ENCODE measurements around the gene SAP25. TPM values are rescaled to one million over a fixed set of nuclear protein-coding genes. Genes with fewer than 3 reads are reported as not detected.

The SAP25 gene
- total and polyA plus RNA-seq, 8 donors: 4.5 to 11.4 (median 7.9) TPM

- Histone ChIP-seq H3K4me3 (no peak overlapping the region), H3K36me3 (peaks cover 0 to 29% of the 10 kb centered on the region in 2 donors), H3K4me1 (peaks cover 0 to 12% of the 10 kb centered on the region in 2 donors), H3K27ac (no peak overlapping the region), H3K9me3 (no peaks in the 10 kb centered on the region), H3K27me3 (no peaks in the 10 kb centered on the region)
- DNase-seq: peak in 1 of 4 donors; percentile 61
- intact Hi-C loops (cut with DNase I): no loop called here
- ATAC-seq: no peak
- TF ChIP-seq CTCF (IDR thresholded peaks at IDR 0.05): no peak
Measured at GRCh38 chr7:100562195-100563099, 11.3 kb downstream of the SAP25 start.

- TF ChIP-seq CTCF (IDR thresholded peaks at IDR 0.05): no peak
- H3K36me3 ChIP-seq: peaks cover 0 to 34% of the 10 kb centered on the region in 2 donors
- H3K27me3 ChIP-seq: no peaks in the 10 kb centered on the region
- no peak overlapping the region for H3K4me3 ChIP-seq
- intact Hi-C loops (cut with DNase I): no loop called here
- no peak overlapping the region for H3K27ac ChIP-seq
- no peak for ATAC-seq
- peak in 1 of 4 donors; percentile 50 for DNase-seq
- H3K9me3 ChIP-seq: no peaks in the 10 kb centered on the region
- H3K4me1 ChIP-seq: peaks cover 0 to 16% of the 10 kb centered on the region in 2 donors
Measured at GRCh38 chr7:100561491-100562194, 12.1 kb downstream of the SAP25 start.

- DNase-seq (no peak), ATAC-seq (no peak)
- peaks cover 0 to 21% of the 10 kb centered on the region in 2 donors for H3K4me1 ChIP-seq
- H3K9me3 ChIP-seq: no peaks in the 10 kb centered on the region
- TF ChIP-seq CTCF (IDR thresholded peaks at IDR 0.05): no peak
- H3K27ac ChIP-seq: peak overlapping the region in 1 of 2 donors; percentile 33
- H3K27me3 ChIP-seq: no peaks in the 10 kb centered on the region
- intact Hi-C loops (cut with DNase I): loop anchor here (5.0 kb wide), 1 partner anchor 87 kb away; no protein-coding TSS in a partner anchor
- H3K36me3 ChIP-seq: peaks cover 0 to 42% of the 10 kb centered on the region in 2 donors
- no peak overlapping the region for H3K4me3 ChIP-seq
Measured at GRCh38 chr7:100559127-100559526, 14.6 kb downstream of the SAP25 start.

GRCh38 chr7:100556541-100556940, 17.2 kb downstream of the SAP25 start:
- DNase-seq (no peak), ATAC-seq (peak; percentile 72)
- no peak for TF ChIP-seq CTCF (IDR thresholded peaks at IDR 0.05)
- intact Hi-C loops (cut with DNase I): loop anchor here (5.0 kb wide), 1 partner anchor 84 kb away; no protein-coding TSS in a partner anchor
- Histone ChIP-seq H3K36me3 (peaks cover 0 to 49% of the 10 kb centered on the region in 2 donors), H3K4me3 (no peak overlapping the region), H3K27me3 (no peaks in the 10 kb centered on the region), H3K27ac (peak overlapping the region in 1 of 2 donors; percentile 41), H3K9me3 (no peaks in the 10 kb centered on the region), H3K4me1 (peaks cover 0 to 18% of the 10 kb centered on the region in 2 donors)

GRCh38 chr7:100555701-100556100, 18.0 kb downstream of the SAP25 start:
- no peaks in the 10 kb centered on the region for H3K27me3 ChIP-seq
- no peak for DNase-seq
- H3K9me3 ChIP-seq: no peaks in the 10 kb centered on the region
- H3K36me3 ChIP-seq: peaks cover 0 to 50% of the 10 kb centered on the region in 2 donors
- peak overlapping the region in 1 of 2 donors; percentile 41 for H3K27ac ChIP-seq
- intact Hi-C loops (cut with DNase I): loop anchor here (5.0 kb wide), 1 partner anchor 83 kb away; no protein-coding TSS in a partner anchor
- no peak overlapping the region for H3K4me3 ChIP-seq
- TF ChIP-seq CTCF (IDR thresholded peaks at IDR 0.05): no peak
- peaks cover 0 to 20% of the 10 kb centered on the region in 2 donors for H3K4me1 ChIP-seq
- ATAC-seq: no peak

All from left lung (tissue), 10 donors.